GM18951 (cell line): ENCODE data around the gene ABCC5.

Source experiments
- POLR2A ChIP-seq: IDR thresholded peaks from 4 replicates; pipeline ENCODE4 v1.6.1; 2011; ENCODE audit warnings: mild to moderate bottlenecking; ENCODE audit not compliant: insufficient read length, insufficient read depth; ENCODE audit errors: extremely low read depth
- in situ Hi-C: fragments of 300-500 bp; cut with MboI; formaldehyde crosslinking; loops from one replicate; pipeline ENCODE4 v1.12.0; 2022; ENCODE audit warnings: low sequenced_read_pairs, mixed read lengths, inconsistent platforms; ENCODE audit not compliant: unreplicated experiment

The ABCC5 gene

DNA sequence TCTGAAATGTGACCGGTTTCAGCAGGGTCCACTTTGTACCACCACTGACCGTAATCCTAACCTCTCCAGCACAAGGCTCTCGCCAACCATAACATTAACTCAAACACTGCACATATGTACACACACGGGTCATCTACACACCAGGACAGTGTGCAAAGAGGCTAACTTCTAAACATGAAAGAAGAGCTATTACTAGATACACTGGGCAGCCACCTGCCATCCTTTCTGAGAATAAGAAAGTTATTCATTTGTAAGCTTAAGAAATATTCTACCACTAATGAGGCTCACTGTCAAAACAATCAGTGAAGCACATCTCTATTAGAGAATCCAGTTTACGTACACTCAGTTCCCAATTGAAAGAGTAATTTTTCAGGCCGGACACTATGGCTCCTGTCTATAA is 73.9 kb downstream of the ABCC5 start:
- in situ Hi-C loops: no loop called here
- no peak for TF ChIP-seq POLR2A

DNA sequence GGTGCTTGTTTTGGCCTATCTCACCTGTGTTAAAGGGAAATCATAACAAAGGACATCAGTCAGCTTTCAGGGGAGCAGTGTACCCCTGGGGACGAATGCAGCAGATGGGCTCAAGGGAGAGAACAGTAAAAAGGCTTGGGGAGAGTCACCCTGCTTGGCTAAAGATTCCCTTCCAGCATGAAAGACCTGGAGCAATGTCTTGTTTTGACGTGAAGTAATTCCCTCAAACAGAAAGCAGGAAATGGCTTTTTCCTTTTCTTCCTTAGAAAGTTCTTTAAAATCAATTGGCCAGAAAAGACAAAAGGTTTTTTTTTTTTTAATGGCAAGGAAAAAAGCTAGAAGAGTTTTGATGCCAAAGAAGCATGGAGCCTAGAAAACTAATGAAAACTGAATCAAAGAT is 76.5 kb downstream of the ABCC5 start:
- TF ChIP-seq POLR2A: no peak
- in situ Hi-C loops: no loop called here

DNA sequence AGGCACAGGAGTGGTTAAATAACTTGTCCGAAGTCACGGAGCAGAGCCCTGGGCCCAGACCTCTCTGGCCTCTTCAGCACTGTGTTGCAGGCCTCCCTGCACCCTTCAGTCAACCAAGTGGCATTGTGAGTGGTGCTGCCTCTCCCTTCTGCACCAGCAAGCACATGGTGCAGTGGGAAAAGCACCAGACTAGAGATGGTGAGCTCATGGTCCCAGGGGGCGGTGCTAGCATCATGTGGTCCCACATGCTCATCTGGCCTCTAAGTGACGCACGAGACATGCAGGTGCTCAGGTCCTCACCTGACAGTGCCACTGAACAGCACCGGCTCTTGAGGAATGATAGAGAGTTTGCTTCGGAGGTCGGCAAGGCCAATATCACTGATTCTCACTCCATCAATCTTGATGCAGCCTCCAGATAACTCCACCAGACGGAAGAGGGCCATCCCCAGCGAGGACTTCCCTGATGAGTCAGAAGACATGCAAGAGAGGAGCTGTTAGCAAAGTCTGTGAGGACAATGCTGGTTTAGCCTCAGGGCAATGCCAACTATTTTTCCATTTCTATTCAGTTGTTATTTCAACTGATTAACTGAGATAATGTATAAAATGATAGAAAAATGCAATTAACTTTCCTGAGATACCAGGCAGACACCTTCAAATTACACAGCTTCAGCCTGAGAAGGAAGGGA is 79.9 kb downstream of the ABCC5 start:
- no peak for TF ChIP-seq POLR2A
- in situ Hi-C loops: no loop called here

DNA sequence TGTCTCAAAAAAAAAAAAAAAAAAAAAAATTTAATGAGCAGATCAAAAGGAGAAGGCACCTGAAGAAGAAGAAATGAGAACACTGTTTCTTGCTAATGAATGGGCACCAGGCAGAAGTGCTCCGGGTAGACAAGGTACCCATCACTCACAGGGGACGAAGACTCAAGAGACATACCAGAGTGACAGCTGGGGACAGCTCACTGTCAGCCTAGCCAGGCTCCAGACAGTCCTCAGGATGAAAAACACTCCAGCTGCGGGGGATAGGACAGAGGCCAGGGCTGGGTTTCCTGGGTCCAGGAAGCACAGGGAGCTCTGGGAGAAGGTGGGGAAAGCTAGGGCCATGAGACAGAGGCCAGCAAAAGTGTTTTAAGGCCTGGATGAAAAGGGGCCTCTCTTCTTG is 84.5 kb downstream of the ABCC5 start:
- no peak for TF ChIP-seq POLR2A
- in situ Hi-C loops: no loop called here

DNA sequence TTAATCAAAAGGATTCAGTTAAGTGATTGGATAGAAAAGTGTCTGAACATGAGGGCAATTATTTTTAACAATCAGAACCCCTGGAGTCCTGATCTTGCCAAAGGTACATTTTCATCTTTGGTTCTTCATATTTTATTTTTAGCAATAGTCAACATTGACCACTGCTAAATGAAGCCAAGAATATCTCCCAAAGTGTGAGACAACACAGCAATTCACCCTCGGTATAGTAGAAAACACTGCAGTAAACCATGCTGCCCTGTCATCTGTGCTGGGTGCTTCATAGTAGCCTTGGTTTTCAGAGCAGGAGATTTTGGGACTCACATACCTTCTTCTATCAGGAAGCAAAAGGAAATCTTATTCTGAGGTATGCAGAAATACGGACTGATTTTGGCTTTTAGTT is 85.8 kb downstream of the ABCC5 start:
- TF ChIP-seq POLR2A: no peak
- in situ Hi-C loops: no loop called here

DNA sequence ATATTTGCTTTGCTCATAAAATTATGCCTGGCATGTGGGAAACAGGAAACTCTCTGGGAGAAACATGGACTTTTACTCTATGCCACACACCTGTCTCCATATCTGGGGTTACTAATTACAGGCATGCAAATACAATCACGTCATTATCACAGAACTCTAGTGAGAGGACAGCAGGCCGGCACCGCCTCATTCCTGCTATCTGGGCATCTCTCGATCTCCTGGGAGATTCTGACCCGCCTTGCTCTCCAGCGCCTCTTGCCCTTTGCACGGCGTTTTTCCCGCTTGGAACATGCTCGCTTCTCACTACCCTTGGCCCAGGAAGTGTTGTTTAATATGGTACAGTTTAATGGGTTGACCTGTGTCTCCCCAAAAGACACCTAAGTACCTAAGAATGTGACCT is 87.6 kb downstream of the ABCC5 start:
- in situ Hi-C loops: no loop called here
- no peak for TF ChIP-seq POLR2A

DNA sequence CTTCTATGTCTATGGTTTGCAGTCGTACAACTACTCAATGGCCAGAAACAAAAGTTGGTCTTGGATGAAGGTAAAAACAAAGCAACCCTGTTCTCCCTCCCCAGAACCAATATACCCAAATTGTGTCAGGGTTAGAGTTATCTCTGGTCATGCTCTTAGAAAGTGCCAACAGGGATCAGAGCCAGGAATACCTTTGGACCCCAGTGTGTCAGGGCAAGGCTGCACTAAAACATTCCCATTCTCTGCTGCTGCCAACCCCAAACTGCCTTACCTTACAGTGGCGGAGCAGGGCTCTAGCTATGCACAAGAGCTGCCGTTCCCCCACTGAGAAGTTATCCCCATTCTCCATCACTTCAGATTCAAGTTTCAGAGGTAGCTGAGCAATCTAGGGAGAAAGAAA is 90.6 kb downstream of the ABCC5 start:
- in situ Hi-C loops: no loop called here
- TF ChIP-seq POLR2A: no peak

DNA sequence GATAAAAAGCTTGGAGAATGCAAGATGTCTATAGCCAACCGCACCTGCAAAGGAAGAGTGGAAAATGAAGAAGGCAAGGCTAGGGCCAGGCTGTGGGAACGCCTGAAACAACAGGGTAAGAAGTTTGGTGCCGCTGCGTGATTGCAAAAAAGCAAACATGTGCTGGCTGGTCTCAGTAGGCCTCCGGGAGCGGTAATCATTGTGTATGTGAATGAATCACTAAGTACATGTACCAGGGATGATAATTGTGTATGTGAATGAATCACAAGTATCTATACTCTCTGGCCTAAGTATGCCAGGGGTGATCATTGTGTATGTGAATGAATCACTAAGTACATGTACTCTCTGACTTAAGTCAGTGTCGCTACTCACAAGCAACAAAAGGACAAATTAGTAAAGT is 92.7 kb downstream of the ABCC5 start:
- no peak for TF ChIP-seq POLR2A
- in situ Hi-C loops: loop anchor here (25.0 kb wide), 1 partner anchor 612 kb away; no protein-coding TSS in a partner anchor

DNA sequence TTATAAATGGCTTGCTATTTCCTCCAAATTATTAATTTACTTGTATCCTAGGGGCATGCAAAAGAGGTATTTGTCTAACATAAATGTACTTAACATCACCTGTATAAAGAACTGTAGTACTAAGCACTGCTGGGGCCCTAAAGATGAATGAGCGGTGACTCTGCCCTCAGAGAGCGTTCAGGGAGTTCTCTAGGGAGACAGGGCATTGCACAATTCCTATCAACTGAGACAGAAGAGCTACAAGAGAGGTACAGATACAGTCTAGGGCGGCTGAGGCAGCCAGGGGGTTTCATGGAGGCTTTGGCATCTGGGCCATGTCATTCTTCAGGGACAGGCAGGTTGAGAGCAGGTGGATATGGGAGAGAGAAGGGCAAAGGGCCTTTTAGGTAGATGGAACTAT is 93.1 kb downstream of the ABCC5 start:
- no peak for TF ChIP-seq POLR2A
- in situ Hi-C loops: loop anchor here (25.0 kb wide), 1 partner anchor 613 kb away; no protein-coding TSS in a partner anchor

DNA sequence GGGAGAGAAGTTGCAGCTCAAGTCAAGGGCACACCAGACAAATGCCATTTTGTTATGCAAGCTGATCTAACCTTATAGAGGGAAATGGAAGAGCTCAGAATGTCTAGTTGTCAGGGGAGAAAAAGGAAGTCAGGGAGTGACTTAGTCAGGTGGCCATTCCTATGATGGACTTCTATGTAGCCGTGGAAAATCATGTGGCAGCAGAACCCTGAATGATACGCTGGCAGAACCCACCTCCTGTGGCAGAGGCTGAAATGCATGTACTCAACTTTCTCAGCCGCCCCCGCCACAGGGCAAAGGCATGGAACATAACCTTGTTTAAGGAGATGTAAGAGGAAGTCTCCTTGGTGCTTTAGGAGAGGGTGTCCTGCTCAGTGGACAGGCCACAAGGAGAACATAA is 95.3 kb downstream of the ABCC5 start:
- in situ Hi-C loops: loop anchor here (25.0 kb wide), 1 partner anchor 615 kb away; no protein-coding TSS in a partner anchor
- no peak for TF ChIP-seq POLR2A

DNA sequence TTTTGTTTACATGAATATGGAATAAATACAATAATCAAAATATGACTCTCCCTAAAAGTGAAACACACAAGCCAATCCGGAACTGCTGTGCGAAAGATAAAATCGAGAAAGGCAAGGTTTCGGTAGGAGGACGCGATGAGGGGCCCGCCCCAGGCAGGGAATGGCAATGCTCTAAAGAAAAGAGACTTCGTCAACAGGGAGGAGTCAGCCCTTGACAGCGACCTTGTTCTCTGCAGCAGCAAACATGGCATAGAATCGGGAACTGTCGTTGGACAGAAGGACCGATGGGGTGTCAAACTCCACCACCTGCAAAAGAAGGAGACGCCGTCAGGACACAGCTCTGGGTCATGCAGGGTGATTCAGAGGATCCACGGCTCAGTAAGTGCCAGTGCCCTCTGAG is 96.6 kb downstream of the ABCC5 start:
- in situ Hi-C loops: loop anchor here (25.0 kb wide), 1 partner anchor 616 kb away; no protein-coding TSS in a partner anchor
- TF ChIP-seq POLR2A: no peak

DNA sequence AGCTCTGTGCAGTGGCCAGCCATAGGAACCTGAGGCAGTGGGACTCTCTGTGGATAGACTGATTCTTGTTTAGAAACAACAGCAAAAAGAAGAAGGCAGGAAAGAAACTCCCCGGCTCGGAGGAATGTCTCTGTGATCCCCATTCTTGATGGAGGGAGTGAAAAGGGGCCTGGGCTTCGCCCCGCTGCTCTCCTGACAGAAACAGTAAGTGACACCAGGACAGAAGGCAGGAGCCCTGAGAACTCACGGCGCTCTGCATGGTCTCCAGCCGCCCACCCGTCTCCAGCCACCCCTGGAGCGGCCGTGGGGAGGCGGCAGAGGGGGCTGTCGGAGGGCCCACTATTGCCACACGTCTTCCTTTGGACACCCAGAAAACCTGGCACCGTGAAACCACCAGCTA is 97.3 kb downstream of the ABCC5 start:
- TF ChIP-seq POLR2A: no peak
- in situ Hi-C loops: loop anchor here (25.0 kb wide), 1 partner anchor 617 kb away; no protein-coding TSS in a partner anchor

DNA sequence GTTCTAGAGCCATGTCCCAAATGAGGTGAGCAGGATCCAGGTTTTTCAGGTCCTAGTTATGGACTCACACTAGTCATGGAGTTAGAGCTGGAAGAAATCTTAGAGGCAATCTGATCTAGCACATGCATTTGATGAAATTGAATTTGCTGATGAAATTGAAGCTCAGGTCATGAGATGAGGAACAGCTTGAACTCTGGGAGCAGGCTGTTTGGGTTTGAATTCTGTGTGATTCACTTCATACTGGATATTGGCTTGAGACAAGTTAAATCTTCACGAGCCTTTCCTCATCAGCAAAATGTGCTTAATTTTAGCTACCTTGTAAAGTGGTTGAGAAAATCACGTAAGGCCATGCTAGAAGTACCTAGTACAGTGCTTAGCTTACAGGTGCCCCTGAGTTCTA is 99.5 kb downstream of the ABCC5 start:
- in situ Hi-C loops: loop anchor here (25.0 kb wide), 1 partner anchor 619 kb away; no protein-coding TSS in a partner anchor
- TF ChIP-seq POLR2A: no peak

DNA sequence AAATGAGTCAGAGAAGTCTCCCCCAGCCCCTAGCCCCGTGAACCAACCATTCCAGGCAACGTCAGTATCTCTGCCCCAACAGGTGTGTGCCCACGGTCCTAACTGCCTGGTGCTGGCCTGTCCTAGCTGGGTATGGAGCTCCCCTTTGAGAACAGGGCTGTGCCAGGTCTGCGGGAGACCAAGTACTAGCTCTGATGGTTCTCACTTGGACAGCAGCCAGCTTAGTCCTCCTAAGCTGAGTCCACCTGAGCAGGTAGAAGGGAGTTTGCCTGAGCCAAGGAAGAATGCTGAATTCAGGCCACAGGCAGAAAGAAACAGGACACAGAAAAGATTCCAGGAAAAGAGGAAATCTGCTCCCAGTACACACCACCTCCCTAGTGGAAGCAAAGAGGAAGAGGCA is 99.9 kb downstream of the ABCC5 start:
- no peak for TF ChIP-seq POLR2A
- in situ Hi-C loops: loop anchor here (25.0 kb wide), 1 partner anchor 620 kb away; no protein-coding TSS in a partner anchor
